Vagina (tissue), 2 donors: Measurements from ENCODE around the gene DNAJC25.

ENCODE experiments used
- CTCF ChIP-seq, 3 experiments: fragments of 450-650 bp in 2 of 3; fragments of 200-600 bp in 1 of 3; sonication (generic) in 1 of 3; IDR thresholded peaks; one replicate each; pipeline ENCODE4 v1.5.1; 2017 to 2019; ENCODE audit warnings: antibody characterized with exemption in 3 of 3, mild to moderate bottlenecking in 2 of 3, moderate library complexity in 2 of 3
- POLR2A ChIP-seq, 2 donors: fragments of 450-650 bp; IDR thresholded peaks; one replicate each; pipeline ENCODE4 v1.6.1; 2017; ENCODE audit warnings: antibody characterized with exemption in 2 of 2, mild to moderate bottlenecking in 2 of 2, moderate library complexity in 2 of 2

DNA sequence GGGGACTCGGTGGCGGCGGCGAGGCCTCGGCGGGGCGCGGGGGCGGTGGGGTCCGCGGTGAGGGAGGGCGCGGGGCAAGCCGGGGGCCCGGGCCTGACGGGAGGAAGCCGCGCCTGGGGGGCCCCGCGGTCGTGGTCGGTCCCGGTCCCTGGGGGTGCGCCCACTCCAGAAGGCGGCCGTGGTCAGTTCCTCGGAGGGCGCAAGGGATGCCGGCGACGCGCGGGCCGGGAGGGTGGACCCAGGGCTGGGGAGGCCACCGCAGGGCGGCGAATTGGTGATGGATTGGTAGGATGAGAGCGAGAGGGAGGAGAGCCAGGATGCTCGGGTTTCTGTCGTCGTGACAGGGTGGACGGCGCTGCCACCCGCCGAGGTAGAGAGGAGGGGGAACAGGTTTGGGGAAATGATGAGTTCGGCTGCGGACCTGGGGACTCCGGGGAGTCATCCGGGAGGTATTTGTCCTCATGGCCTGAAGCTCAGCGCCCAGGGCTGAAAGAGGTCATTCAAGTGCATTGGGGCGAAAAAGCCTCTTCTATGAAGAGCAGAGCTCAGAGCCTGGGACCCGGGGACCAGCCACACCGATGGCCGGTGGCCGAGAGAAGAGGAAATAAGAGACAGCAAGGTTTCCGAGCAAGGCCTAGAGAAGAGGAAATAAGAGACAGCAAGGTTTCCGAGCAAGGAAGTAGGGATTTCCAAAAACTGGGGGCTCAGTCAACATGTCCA lies 30.8 kb downstream of the DNAJC25 start:
- TF ChIP-seq CTCF (IDR thresholded peaks at IDR 0.05) (no peak), POLR2A (IDR thresholded peaks at IDR 0.05) (no peak)
